Neural progenitor cell (in vitro differentiated cells): Measurements from ENCODE around the gene ATP10D. TPM values are rescaled to one million over a fixed set of nuclear protein-coding genes. Genes with fewer than 3 reads are reported as not detected.

Experiments used
- DNase-seq: peaks from one replicate; pipeline ENCODE4 v3.0.0-alpha.2; 2016; ENCODE audit warnings: low spot score
- H2AFZ ChIP-seq: fragments of 200-600 bp; sonication (generic); replicated peaks from 2 replicates; pipeline ENCODE4 v1.6.1; 2016; ENCODE audit warnings: antibody characterized with exemption
- H3F3A ChIP-seq: fragments of 200-600 bp; sonication (generic); 2 replicates; pipeline ENCODE4 v1.6.1; 2016; ENCODE audit warnings: antibody characterized with exemption, low read depth
- H3K27ac ChIP-seq: fragments of 200-600 bp; sonication (generic); 2 replicates; pipeline ENCODE4 v1.5.1; 2016; ENCODE audit warnings: mild to moderate bottlenecking
- H3K27me3 ChIP-seq: fragments of 200-600 bp; sonication (generic); 2 replicates; pipeline ENCODE4 v1.6.1; 2016; ENCODE audit warnings: mild to moderate bottlenecking, moderate library complexity
- H3K36me3 ChIP-seq: fragments of 200-600 bp; sonication (generic); 2 replicates; pipeline ENCODE4 v1.5.1; 2016
- H3K4me1 ChIP-seq: fragments of 200-600 bp; sonication (generic); 2 replicates; pipeline ENCODE4 v1.6.1; 2016; ENCODE audit warnings: mixed run types
- H3K4me2 ChIP-seq: fragments of 200-600 bp; sonication (generic); 2 replicates; pipeline ENCODE4 v1.6.1; 2016
- H3K4me3 ChIP-seq: fragments of 200-600 bp; sonication (generic); 2 replicates; pipeline ENCODE4 v1.5.1; 2016
- H3K79me2 ChIP-seq: fragments of 200-600 bp; sonication (generic); 2 replicates; pipeline ENCODE4 v1.6.1; 2016; ENCODE audit warnings: low read depth
- H3K9ac ChIP-seq: fragments of 200-600 bp; sonication (generic); 2 replicates; pipeline ENCODE4 v1.6.1; 2016
- H3K9me3 ChIP-seq: fragments of 200-600 bp; sonication (generic); 2 replicates; pipeline ENCODE4 v1.5.1; 2016; ENCODE audit warnings: low read depth
- H4K20me1 ChIP-seq: fragments of 200-600 bp; sonication (generic); 2 replicates; pipeline ENCODE4 v1.6.1; 2016; ENCODE audit warnings: low read depth
- H3K27ac Mint-ChIP-seq: 3 replicates; pipeline ENCODE4 v1.8.0; 2021; ENCODE audit warnings: mixed read lengths
- H3K27me3 Mint-ChIP-seq: 2 replicates; pipeline ENCODE4 v1.8.0; 2022; ENCODE audit warnings: low read depth, mild to moderate bottlenecking, inconsistent platforms, moderate library complexity, mixed read lengths; ENCODE audit not compliant: insufficient read depth
- H3K36me3 Mint-ChIP-seq: 3 replicates; pipeline ENCODE4 v1.8.0; 2021; ENCODE audit warnings: mixed read lengths
- H3K4me1 Mint-ChIP-seq: 3 replicates; pipeline ENCODE4 v1.8.0; 2021; ENCODE audit warnings: mixed read lengths
- H3K4me3 Mint-ChIP-seq: 3 replicates; pipeline ENCODE4 v1.8.0; 2021; ENCODE audit warnings: mild to moderate bottlenecking, moderate library complexity, mixed read lengths
- H3K9me3 Mint-ChIP-seq: 3 replicates; pipeline ENCODE4 v1.8.0; 2020; ENCODE audit warnings: mixed read lengths
- CTCF ChIP-seq: fragments of 200-600 bp; sonication (generic); IDR thresholded peaks from 2 replicates; pipeline ENCODE4 v1.5.1; 2017; ENCODE audit warnings: antibody characterized with exemption, mild to moderate bottlenecking
- EZH2 ChIP-seq: fragments of 200-600 bp; sonication (generic); IDR thresholded peaks from 2 replicates; pipeline ENCODE4 v1.6.1; 2017; ENCODE audit warnings: antibody characterized with exemption, mild to moderate bottlenecking, moderate library complexity
- EZH2phosphoT487 ChIP-seq: fragments of 200-600 bp; sonication (generic); IDR thresholded peaks from 2 replicates; pipeline ENCODE4 v1.6.1; 2017; ENCODE audit warnings: antibody characterized with exemption
- total RNA-seq: library from RNA; depleted of rRNA; stranded (reverse); fragments of >200 nt; gene quantifications from 2 replicates; pipeline ENCODE4 v1.2.3, GENCODE V29; 2015; ENCODE audit warnings: low replicate concordance

ATP10D gene
- total RNA-seq, 1 donor from 2014 or later: 8.1 TPM

- Mint-ChIP-seq H3K36me3 (no peaks in the 10 kb centered on the region), H3K4me1 (no peaks in the 10 kb centered on the region), H3K9me3 (no peaks in the 10 kb centered on the region), H3K27me3 (peaks cover 5% of the 10 kb centered on the region), H3K4me3 (no peak overlapping the region), H3K27ac (no peak overlapping the region)
- H3K27ac ChIP-seq: no peak overlapping the region
- no peak for DNase-seq
- H3K9ac ChIP-seq: no peak overlapping the region
- no peaks in the 10 kb centered on the region for H3F3A ChIP-seq
- H3K4me3 ChIP-seq: no peak overlapping the region
- H2AFZ ChIP-seq: no peak overlapping the region
- H3K9me3 ChIP-seq: no peaks in the 10 kb centered on the region
- H3K36me3 ChIP-seq: no peaks in the 10 kb centered on the region
- no peaks in the 10 kb centered on the region for H4K20me1 ChIP-seq
- no peaks in the 10 kb centered on the region for H3K79me2 ChIP-seq
- TF ChIP-seq EZH2: no peak
- no peak for TF ChIP-seq CTCF
- TF ChIP-seq EZH2phosphoT487: no peak
- no peaks in the 10 kb centered on the region for H3K27me3 ChIP-seq
- H3K4me2 ChIP-seq: no peak overlapping the region
- H3K4me1 ChIP-seq: no peaks in the 10 kb centered on the region
Observed at GRCh38 chr4:47606482-47606881, 121.4 kb downstream of the ATP10D start.

GRCh38 chr4:47612116-47613023 lies 127.3 kb downstream of the ATP10D start:
- H3K9me3 Mint-ChIP-seq: no peaks in the 10 kb centered on the region
- peaks cover 2% of the 10 kb centered on the region for H3K27me3 Mint-ChIP-seq
- Histone ChIP-seq H2AFZ (no peak overlapping the region), H3K9me3 (no peaks in the 10 kb centered on the region), H3K27me3 (no peaks in the 10 kb centered on the region), H3K79me2 (no peaks in the 10 kb centered on the region), H3K27ac (no peak overlapping the region), H4K20me1 (no peaks in the 10 kb centered on the region), H3K36me3 (no peaks in the 10 kb centered on the region), H3K9ac (no peak overlapping the region), H3K4me2 (no peak overlapping the region), H3K4me1 (no peaks in the 10 kb centered on the region), H3F3A (no peaks in the 10 kb centered on the region), H3K4me3 (no peak overlapping the region)
- DNase-seq: no peak
- no peaks in the 10 kb centered on the region for H3K36me3 Mint-ChIP-seq
- TF ChIP-seq EZH2phosphoT487 (no peak), CTCF (no peak), EZH2 (no peak)
- no peaks in the 10 kb centered on the region for H3K4me1 Mint-ChIP-seq
- H3K4me3 Mint-ChIP-seq: no peak overlapping the region
- no peak overlapping the region for H3K27ac Mint-ChIP-seq

GRCh38 chr4:47615385-47615784 lies 130.3 kb downstream of the ATP10D start:
- TF ChIP-seq EZH2phosphoT487 (no peak), EZH2 (no peak), CTCF (no peak)
- Mint-ChIP-seq H3K4me3 (no peak overlapping the region), H3K36me3 (no peaks in the 10 kb centered on the region), H3K9me3 (no peaks in the 10 kb centered on the region), H3K27me3 (peaks cover 3% of the 10 kb centered on the region), H3K27ac (no peak overlapping the region), H3K4me1 (no peaks in the 10 kb centered on the region)
- H4K20me1 ChIP-seq: no peaks in the 10 kb centered on the region
- H3K9ac ChIP-seq: no peak overlapping the region
- H3K36me3 ChIP-seq: no peaks in the 10 kb centered on the region
- H3K9me3 ChIP-seq: no peaks in the 10 kb centered on the region
- H3K4me2 ChIP-seq: no peak overlapping the region
- no peak for DNase-seq
- H3K4me1 ChIP-seq: no peaks in the 10 kb centered on the region
- H3K27ac ChIP-seq: no peak overlapping the region
- no peak overlapping the region for H2AFZ ChIP-seq
- no peaks in the 10 kb centered on the region for H3K27me3 ChIP-seq
- H3K4me3 ChIP-seq: no peak overlapping the region
- H3K79me2 ChIP-seq: no peaks in the 10 kb centered on the region
- H3F3A ChIP-seq: no peaks in the 10 kb centered on the region
